ENCODE measurements around the gene IRS2.

DNA sequence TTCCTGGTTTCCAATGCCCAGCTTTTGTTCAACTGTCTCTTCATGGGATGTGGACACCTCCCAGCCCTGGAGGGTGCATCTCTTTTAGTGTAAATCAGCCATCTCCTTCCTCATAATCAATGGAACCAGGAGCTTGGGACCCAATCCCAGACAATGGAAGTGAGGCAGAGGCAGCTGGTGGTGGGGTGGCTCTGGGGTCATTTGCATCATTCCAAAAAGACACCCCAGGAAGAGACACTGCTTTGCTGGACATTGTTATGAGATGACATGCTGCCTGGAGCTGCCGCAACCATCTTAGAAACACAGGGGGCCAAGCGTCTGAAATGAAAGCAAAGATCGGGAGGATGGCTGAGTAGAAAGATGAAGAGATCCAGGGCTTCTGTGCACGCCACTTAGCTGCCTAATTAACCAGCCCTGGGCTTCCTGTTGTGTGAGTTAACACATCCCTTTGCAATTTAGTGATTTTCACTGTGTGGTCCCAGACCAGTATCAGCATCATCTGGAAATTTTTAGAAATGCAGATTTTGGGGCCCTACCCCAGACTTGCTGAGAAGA lies 36.1 kb downstream of the IRS2 start:
- TF ChIP-seq POLR2AphosphoS5 (IDR thresholded peaks at IDR 0.05) (no peak), POLR2A (IDR thresholded peaks at IDR 0.05) (no peak), EP300 (IDR thresholded peaks at IDR 0.05) (no peak)
- TF ChIP-seq, protein P1, sequence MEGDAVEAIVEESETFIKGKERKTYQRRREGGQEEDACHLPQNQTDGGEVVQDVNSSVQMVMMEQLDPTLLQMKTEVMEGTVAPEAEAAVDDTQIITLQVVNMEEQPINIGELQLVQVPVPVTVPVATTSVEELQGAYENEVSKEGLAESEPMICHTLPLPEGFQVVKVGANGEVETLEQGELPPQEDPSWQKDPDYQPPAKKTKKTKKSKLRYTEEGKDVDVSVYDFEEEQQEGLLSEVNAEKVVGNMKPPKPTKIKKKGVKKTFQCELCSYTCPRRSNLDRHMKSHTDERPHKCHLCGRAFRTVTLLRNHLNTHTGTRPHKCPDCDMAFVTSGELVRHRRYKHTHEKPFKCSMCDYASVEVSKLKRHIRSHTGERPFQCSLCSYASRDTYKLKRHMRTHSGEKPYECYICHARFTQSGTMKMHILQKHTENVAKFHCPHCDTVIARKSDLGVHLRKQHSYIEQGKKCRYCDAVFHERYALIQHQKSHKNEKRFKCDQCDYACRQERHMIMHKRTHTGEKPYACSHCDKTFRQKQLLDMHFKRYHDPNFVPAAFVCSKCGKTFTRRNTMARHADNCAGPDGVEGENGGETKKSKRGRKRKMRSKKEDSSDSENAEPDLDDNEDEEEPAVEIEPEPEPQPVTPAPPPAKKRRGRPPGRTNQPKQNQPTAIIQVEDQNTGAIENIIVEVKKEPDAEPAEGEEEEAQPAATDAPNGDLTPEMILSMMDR (IDR thresholded peaks at IDR 0.05) = no peak

Measured in upper lobe of left lung (tissue), 4 donors.